Lower leg skin (tissue), 4 donors: ENCODE measurements around the gene ARHGAP35. TPM values are rescaled to one million over a fixed set of nuclear protein-coding genes. Genes with fewer than 3 reads are reported as not detected.
"Not testable (repeated sequence)": the region's sequence is repeated elsewhere in the genome, so short reads cannot be mapped to it uniquely, and the experiment has no call there.

Source experiments
- DNase-seq, 2 donors: peaks; one replicate each; pipeline ENCODE4 v3.0.0-alpha.2; 2019; ENCODE audit warnings: low spot score in 2 of 2
- H3K4me3 ChIP-seq: fragments of 200-600 bp; sonication (generic); 2 replicates; pipeline ENCODE4 v1.5.1; 2017; ENCODE audit warnings: mild to moderate bottlenecking, low read depth; ENCODE audit not compliant: poor library complexity, severe bottlenecking
- CTCF ChIP-seq, 3 donors: fragments of 450-650 bp; IDR thresholded peaks; one replicate each; pipeline ENCODE4 v1.5.1; 2016; ENCODE audit warnings: antibody characterized with exemption in 3 of 3, mild to moderate bottlenecking in 3 of 3, moderate library complexity in 2 of 3
- POLR2A ChIP-seq, 2 donors: fragments of 450-650 bp; IDR thresholded peaks; one replicate each; pipeline ENCODE4 v1.6.1; 2016 to 2017; ENCODE audit warnings: antibody characterized with exemption in 2 of 2, mild to moderate bottlenecking in 1 of 2, moderate library complexity in 1 of 2
- WGBS, 2 donors: methylation state at CpG; one replicate each; pipeline ENCODE4 v1.1.5; 2018; 5-methylcytosine and 5-hydroxymethylcytosine counted together
- intact Hi-C: fragments of 100-400 bp; cut with DNase I; formaldehyde crosslinking; loops from one replicate; pipeline ENCODE4 v1.15.0; 2023; ENCODE audit warnings: low total_unique reads
- total RNA-seq, 4 donors: library from RNA; depleted of rRNA; stranded (reverse); fragments of >200 nt; gene quantifications; one replicate each; pipeline ENCODE4 v1.1.0, GENCODE V29; 2016

Gene ARHGAP35
- total RNA-seq, 4 donors from 2014 or later, result 19.4 to 43.6 (median 40.1) TPM

- H3K4me3 ChIP-seq, result no peak overlapping the region
- no peak for DNase-seq
- WGBS, 2 donors, result 89 to 94% methylated on average over 1 of the region's 1 CpG
- no peak for TF ChIP-seq POLR2A (IDR thresholded peaks at IDR 0.05)
- TF ChIP-seq CTCF (IDR thresholded peaks at IDR 0.05), result no peak
- intact Hi-C loops, result no loop called here
Measured at GRCh38 chr19:46852830-46853229, 8.0 kb upstream of the ARHGAP35 start.

GRCh38 chr19:46854698-46855097, 6.1 kb upstream of the ARHGAP35 start:
- WGBS, 2 donors, result 85 to 86% methylated on average over 13 of the region's 13 CpGs
- intact Hi-C loops, result loop anchor here (5.0 kb wide), 1 partner anchor 138 kb away; no protein-coding TSS in a partner anchor
- not testable (repeated sequence) for DNase-seq, H3K4me3 ChIP-seq

GRCh38 chr19:46856062-46857022, 4.5 kb upstream of the ARHGAP35 start:
- DNase-seq, result peak; percentile 97 to 99
- TF ChIP-seq POLR2A (IDR thresholded peaks at IDR 0.05), result no peak
- peak in 1 of 3 donors; percentile 30 for TF ChIP-seq CTCF (IDR thresholded peaks at IDR 0.05)
- no peak overlapping the region for H3K4me3 ChIP-seq
- 3 to 6% methylated on average over 35 to 41 of the region's 41 CpGs for WGBS, 2 donors
- intact Hi-C loops, result loop anchor here (5.0 kb wide), 1 partner anchor 136 kb away; no protein-coding TSS in a partner anchor

- peak; percentile 76 to 95 for DNase-seq
- no peak overlapping the region for H3K4me3 ChIP-seq
- intact Hi-C loops, result loop anchor here (5.0 kb wide), 1 partner anchor 133 kb away; no protein-coding TSS in a partner anchor
- TF ChIP-seq CTCF (IDR thresholded peaks at IDR 0.05) (no peak), POLR2A (IDR thresholded peaks at IDR 0.05) (no peak)
- 8 to 11% methylated on average over 18 of the region's 18 CpGs for WGBS, 2 donors
Measured at GRCh38 chr19:46859637-46860124, 1.1 kb upstream of the ARHGAP35 start.

- intact Hi-C loops, result no loop called here
- peak; percentile 98 to 99 for DNase-seq
- TF ChIP-seq POLR2A (IDR thresholded peaks at IDR 0.05) (no peak), CTCF (IDR thresholded peaks at IDR 0.05) (no peak)
- 0% methylated on average over 39 to 54 of the region's 89 CpGs for WGBS, 2 donors
- H3K4me3 ChIP-seq, result peak overlapping the region; percentile 63
Measured at GRCh38 chr19:46860125-46860845, 512 bp upstream of the ARHGAP35 start.
